Subcutaneous adipose tissue (tissue), 4 donors: ENCODE results near the gene LNX2. TPM values are rescaled to one million over a fixed set of nuclear protein-coding genes. Genes with fewer than 3 reads are reported as not detected.

Experiments used
- total RNA-seq, 4 donors: library from RNA; depleted of rRNA; stranded (reverse); fragments of >200 nt; gene quantifications; one replicate each; pipeline ENCODE4 v1.1.0, GENCODE V29; 2016
- TF ChIP-seq, protein P1 (sequence below): fragments of 450-650 bp; IDR thresholded peaks from one replicate; pipeline ENCODE4 v1.5.1; 2016; ENCODE audit warnings: low read depth, mild to moderate bottlenecking, control low read depth, antibody characterized with exemption, moderate library complexity

The LNX2 gene
- total RNA-seq, 4 donors from 2014 or later = 4.7 to 10.7 (median 7.3) TPM

DNA sequence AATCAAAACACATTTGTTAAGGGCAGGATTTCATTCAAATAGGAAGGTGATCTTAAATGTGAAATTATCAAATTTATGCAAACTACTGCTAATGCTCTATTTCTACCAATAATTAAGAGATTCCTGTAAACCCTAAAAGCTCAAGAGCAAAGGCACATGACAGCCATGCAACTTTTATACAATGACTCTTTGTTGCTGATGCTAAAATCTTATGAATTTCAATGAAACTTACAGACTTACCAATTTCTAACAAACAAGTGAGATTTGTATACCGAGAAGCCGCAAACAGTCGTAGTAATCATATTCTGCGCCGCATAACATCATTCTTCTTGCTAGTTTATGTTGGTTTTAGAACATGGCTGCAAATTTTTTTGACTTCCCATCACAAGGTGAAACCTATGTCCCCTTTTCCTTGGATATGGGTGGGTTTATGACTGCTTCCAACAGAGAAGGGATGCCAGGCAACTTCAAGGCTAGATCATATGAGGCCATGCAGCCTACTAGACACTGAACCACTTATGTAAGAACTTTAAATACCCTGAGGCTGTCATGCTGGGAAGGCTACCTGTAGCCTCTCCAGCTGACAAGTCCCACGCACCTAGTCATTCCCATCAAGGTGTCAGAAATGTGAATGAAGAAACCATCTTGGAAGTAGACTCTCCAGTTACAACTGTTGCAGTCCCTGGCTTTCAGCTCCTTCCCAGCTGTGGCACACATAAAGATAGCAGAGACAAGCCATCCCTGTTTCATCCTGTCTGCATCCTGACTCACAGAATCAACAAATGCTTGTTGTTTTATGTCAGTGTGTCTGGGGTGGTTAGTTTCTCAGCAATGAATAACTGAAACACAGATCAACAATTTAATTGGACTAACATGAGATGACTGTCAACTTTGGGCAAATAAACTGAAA lies 42.0 kb downstream of the LNX2 start:
- TF ChIP-seq, protein P1, sequence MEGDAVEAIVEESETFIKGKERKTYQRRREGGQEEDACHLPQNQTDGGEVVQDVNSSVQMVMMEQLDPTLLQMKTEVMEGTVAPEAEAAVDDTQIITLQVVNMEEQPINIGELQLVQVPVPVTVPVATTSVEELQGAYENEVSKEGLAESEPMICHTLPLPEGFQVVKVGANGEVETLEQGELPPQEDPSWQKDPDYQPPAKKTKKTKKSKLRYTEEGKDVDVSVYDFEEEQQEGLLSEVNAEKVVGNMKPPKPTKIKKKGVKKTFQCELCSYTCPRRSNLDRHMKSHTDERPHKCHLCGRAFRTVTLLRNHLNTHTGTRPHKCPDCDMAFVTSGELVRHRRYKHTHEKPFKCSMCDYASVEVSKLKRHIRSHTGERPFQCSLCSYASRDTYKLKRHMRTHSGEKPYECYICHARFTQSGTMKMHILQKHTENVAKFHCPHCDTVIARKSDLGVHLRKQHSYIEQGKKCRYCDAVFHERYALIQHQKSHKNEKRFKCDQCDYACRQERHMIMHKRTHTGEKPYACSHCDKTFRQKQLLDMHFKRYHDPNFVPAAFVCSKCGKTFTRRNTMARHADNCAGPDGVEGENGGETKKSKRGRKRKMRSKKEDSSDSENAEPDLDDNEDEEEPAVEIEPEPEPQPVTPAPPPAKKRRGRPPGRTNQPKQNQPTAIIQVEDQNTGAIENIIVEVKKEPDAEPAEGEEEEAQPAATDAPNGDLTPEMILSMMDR = no peak

DNA sequence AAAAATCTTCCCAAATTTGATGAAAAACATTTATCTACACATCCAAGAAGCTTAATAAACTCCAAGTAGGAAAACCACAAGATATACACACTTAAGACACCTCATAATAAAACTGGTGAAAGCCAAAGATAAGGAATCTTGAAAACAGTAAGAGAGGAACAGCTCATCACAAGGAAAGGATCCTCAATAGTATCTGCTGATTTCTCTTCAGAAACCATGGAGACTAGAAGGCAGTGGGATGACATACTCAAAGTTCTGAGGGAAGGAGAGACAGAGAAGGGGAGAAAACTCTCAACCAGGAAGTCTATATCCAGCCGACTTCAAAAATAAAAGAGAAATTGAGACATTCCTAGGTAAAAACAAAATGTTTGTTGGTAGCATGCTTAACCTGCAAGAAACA lies 45.7 kb downstream of the LNX2 start:
- TF ChIP-seq, protein P1 = no peak

DNA sequence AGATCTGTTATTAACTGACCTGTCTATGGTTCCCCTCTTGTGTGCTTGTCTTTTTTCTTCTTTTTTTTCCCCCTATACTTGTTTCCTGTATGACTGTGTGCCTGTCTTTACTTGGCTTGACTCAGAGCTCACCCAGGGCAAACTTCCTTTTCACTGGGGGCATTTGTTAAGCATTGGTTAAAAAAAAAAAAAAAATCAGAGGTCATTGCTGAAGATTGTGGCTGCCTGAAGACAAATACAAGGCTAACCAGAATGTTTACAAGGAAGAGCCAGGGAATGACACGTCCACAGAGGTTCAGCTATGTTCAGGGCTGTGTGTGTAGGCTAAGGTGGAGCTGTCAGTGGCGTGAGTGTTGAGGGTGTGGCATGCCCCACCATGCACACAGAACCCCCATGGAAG lies 47.1 kb downstream of the LNX2 start:
- TF ChIP-seq, protein P1 = no peak

DNA sequence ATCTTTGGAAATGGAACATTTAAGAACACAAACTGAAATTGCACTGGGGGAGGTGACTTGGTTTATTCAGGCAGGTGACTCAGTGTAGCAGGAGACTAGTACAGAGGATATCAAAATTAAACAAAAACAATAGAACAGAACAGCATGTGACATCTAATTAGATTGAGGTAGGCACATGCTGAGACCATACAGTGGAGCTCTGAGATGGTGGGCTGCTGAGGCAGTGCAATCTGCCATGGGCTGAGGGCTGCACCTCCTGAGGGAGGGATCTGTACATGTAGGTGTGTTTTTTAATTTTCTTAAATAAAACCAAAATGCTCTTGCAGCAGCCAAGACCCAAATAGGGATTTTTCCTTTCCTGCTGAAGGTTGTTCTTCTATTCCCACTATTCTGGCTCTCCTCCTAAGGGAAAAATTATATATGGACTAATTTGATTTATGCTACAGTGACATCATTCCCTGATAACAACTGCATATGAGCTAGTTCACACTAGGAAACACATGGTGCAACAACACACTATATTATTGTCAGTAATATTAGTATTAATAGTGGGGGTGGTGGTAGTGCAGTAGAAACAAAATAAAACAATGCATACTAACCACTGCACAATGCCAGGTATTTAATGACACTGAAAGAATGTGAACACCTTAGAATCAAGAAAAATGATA lies 48.0 kb downstream of the LNX2 start:
- TF ChIP-seq, protein P1 = no peak

DNA sequence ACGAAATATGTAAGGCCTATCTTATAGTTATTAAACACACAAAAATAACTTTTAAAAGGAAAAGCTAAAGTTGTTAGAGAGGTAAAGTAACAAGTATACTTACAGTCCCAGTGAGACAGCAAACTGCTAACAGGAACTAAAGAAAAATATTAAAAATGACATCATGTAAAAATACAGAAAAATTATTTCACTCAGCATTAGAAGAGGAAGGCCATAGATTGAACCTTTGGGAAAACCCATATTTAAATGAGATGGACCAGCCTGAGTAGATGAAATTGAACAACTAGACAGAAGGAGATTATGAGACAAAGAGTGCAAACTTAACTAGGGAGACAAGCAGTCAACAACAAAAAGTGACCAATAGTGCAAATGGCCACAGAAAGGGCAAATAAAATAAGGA lies 49.4 kb downstream of the LNX2 start:
- TF ChIP-seq, protein P1 = no peak

DNA sequence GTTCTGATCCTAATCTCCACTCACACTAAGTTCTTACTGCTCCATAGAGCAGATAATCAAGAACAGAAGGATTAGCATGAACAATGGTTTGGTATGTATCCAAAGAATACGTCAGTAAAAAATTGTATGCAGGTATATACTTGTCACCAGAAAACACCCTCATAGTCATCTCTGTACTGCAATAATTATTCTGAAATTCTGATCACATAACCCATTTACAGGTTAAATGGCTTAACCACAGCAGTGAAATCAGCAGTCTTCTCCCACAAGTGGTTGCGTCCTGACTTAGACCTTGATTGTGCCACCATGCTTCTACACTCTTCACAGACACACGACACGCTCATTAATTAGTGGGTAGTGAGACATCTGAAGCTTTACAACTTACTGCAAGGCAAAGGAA lies 50.9 kb downstream of the LNX2 start:
- TF ChIP-seq, protein P1 = no peak

DNA sequence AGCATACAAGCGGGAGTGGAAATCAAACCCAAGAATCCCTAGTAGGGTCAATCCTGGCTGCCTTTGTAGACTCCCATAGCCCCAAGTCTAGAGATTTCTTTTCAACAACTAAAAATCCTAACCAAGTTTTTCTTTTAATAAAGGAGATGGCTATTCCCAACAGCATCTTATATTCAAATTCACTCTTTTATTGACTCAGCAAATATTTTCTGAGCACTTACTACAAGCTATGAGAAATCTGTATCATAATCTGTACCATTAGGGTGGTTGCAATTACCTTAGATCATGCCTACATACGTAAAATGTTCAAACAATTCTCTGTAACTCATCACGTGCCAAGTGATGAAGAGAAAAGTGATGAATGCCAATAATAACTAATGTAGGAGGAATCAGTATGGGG lies 54.5 kb downstream of the LNX2 start:
- TF ChIP-seq, protein P1 = no peak
